GM18508 (cell line): ENCODE data around the gene SLC66A1.

Experiments
- ATAC-seq: cut with Tn5 transposase; IDR thresholded peaks from one replicate; pipeline ENCODE4 v1.9.1; 2021; ENCODE audit warnings: moderate number of reproducible peaks; ENCODE audit not compliant: insufficient read depth, unreplicated experiment

The SLC66A1 gene

GRCh38 chr1:19359357-19359756 is 47.2 kb downstream of the SLC66A1 start:
- no peak for ATAC-seq

- ATAC-seq, result no peak
Measured at GRCh38 chr1:19360016-19360415, 47.9 kb downstream of the SLC66A1 start.

- no peak for ATAC-seq
Measured at GRCh38 chr1:19360432-19360831, 48.3 kb downstream of the SLC66A1 start.

- ATAC-seq, result no peak
Measured at GRCh38 chr1:19360843-19361610, 48.9 kb downstream of the SLC66A1 start.

- ATAC-seq, result no peak
Measured at GRCh38 chr1:19361611-19362147, 49.6 kb downstream of the SLC66A1 start.

- ATAC-seq, result no peak
Measured at GRCh38 chr1:19363536-19364152, 51.5 kb downstream of the SLC66A1 start.

GRCh38 chr1:19365721-19366120 is 53.6 kb downstream of the SLC66A1 start:
- ATAC-seq, result no peak

- no peak for ATAC-seq
Measured at GRCh38 chr1:19366599-19367536, 54.7 kb downstream of the SLC66A1 start.

- no peak for ATAC-seq
Measured at GRCh38 chr1:19367584-19368041, 55.5 kb downstream of the SLC66A1 start.

- ATAC-seq, result no peak
Measured at GRCh38 chr1:19368050-19368449, 55.9 kb downstream of the SLC66A1 start.

- no peak for ATAC-seq
Measured at GRCh38 chr1:19368964-19369363, 56.8 kb downstream of the SLC66A1 start.

GRCh38 chr1:19369396-19370090 is 57.4 kb downstream of the SLC66A1 start:
- no peak for ATAC-seq

- ATAC-seq, result no peak
Measured at GRCh38 chr1:19370453-19371170, 58.5 kb downstream of the SLC66A1 start.

GRCh38 chr1:19371226-19372135 is 59.4 kb downstream of the SLC66A1 start:
- ATAC-seq, result no peak

GRCh38 chr1:19372136-19372514 is 60.0 kb downstream of the SLC66A1 start:
- ATAC-seq, result no peak

GRCh38 chr1:19372602-19373001 is 60.5 kb downstream of the SLC66A1 start:
- no peak for ATAC-seq

GRCh38 chr1:19373211-19374082 is 61.3 kb downstream of the SLC66A1 start:
- no peak for ATAC-seq
